Measurements from ENCODE around the gene PDILT.
"Not testable (repeated sequence)": the region's sequence is repeated elsewhere in the genome, so short reads cannot be mapped to it uniquely, and the experiment has no call there.

The PDILT gene, protein sequence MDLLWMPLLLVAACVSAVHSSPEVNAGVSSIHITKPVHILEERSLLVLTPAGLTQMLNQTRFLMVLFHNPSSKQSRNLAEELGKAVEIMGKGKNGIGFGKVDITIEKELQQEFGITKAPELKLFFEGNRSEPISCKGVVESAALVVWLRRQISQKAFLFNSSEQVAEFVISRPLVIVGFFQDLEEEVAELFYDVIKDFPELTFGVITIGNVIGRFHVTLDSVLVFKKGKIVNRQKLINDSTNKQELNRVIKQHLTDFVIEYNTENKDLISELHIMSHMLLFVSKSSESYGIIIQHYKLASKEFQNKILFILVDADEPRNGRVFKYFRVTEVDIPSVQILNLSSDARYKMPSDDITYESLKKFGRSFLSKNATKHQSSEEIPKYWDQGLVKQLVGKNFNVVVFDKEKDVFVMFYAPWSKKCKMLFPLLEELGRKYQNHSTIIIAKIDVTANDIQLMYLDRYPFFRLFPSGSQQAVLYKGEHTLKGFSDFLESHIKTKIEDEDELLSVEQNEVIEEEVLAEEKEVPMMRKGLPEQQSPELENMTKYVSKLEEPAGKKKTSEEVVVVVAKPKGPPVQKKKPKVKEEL

DNA sequence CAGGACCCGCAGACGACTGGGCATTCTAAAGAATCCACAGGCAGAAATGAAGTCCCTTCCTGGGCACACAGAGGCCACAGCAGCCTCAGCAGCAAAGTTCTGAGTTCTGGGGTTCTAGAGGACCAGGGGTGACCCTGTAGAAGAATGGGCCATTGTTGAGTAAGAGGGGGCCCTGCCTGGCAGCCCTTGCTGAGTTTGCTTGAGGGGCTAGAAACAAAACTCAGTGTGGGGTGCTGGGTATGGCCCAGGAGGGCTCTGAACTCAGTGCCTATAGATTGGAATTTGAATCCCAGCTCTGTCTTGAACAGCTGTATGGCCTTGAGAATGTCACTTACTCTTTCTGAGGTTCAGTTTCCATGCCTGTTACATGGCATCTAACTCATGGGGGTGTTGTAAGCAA is at the start of gene PDILT:
Gene PDILT, minus strand, starts transcription at position 101 of the 400 bp plus-strand sequence. CDS start 5,437 bp downstream, outside the sequence.
- no peak for DNase-seq (ENCODE audit: low read depth)

DNA sequence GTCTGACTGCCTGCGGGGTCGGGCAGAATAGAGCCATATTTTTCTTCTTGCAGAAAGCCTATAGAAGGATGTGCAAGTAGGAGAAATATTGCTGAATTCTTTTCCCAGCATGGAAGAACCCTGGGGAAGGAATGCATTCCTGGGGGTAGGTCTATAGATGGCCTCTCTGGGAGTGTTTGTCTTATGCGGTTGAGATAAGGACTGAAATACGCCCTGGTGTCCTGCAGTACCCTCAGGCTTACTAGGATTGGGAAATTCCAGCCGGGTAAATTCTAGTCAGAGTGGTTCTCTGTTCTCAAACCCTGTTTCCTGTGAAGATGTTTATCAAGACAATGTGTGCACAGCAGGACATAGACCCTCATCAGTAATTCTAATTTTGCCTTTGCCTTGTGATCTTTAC is 49.1 kb upstream of the PDILT start:
- DNase-seq (ENCODE audit: low read depth), result not testable (repeated sequence)

DNA sequence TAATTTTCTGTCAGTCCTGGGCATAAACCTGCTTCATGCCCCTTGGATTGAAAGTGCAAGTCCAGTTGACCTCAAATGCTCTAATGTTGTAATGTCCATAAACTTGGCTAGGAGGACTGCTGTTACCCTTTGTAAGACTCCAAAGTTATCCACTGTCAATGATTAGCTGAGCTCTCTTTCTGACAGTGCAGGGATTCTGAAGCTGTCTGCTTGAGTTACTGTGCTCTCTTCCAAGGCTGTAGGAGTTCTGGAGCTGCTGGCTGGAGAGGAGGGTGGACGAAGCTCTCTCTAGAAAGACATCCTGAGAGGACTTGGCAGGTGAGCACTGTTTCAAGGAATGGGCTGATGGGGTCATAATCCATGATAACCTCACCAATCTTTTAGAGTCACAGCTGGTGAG is 46.8 kb upstream of the PDILT start, which contains the start of gene ACSM2A:
Gene ACSM2A, plus strand, starts transcription at position 158 of the 400 bp plus-strand sequence. CDS start 8,594 bp downstream, outside the sequence.
- not testable (repeated sequence) for DNase-seq (ENCODE audit: low read depth)

DNA sequence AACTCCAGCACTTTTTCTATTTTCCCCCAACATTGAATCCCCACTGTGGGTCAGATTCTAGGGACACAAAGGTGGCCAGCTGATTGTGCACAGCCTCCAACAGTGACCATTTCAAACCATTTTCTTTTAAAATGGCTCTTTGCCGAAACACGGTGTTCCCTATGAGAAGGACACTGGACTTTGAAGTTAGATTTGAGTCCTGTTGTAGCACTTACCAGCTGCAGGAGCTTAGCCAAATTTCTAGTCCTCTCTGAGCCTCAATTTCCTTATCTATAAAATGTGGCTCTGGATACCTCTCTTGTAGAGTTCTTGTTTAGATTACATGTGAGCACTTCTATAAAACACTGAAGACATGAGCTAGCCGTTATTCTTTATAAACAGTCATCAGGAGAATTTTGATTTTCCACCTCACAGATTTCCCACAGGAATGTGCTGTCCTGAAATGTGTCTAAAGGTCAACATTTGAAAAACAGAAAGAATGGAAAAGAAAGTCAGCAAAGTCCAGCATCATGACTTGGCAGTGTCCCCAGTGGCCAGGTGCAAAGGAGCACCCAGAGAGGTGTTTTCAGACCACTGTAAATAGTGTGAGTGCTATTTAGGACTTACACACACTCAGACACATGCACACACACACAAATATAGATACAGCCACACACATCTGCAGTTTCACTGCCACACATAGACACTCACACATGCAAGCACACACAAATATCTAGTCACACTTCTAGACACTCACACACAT is 42.3 kb upstream of the PDILT start:
- DNase-seq (ENCODE audit: low read depth), result not testable (repeated sequence)

DNA sequence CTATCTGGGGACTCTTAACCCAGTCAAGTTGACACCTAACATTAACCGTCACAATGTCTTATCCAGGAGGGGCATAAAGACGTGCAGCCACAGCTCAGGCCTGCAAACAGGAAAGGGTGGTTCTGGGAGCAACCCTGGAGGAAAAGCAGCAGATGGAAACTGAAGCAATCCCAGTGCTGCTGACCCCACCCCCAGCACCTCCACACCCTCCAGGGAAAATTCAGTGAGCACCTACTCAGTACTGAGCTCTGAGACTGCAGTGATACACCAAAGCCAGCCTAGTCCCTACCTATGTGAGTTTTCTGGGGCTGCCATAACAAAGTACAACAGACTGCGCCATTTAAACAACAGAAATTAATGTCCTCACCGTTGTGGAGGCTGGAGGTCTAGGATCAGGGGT is 37.3 kb upstream of the PDILT start:
- DNase-seq (ENCODE audit: low read depth), result not testable (repeated sequence)

DNA sequence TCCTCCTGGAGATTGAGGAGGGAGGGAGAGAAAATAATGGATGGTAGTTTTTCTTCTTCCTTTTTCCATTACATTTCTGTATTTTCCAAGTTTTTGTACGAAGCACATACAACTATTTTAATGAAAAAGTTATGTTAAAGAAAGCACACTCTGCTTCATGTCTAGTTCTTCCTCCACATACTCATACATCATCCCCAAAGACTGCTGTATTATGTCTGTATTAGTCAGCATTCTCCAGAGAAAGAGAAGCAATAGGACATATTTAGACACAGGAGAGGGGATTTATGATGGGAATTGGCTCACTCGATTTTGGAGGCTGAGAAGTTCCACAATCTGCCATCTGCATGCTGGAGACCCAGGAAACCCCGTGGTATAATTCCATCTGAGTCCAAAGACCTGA is 36.7 kb upstream of the PDILT start:
- DNase-seq (ENCODE audit: low read depth), result no peak

DNA sequence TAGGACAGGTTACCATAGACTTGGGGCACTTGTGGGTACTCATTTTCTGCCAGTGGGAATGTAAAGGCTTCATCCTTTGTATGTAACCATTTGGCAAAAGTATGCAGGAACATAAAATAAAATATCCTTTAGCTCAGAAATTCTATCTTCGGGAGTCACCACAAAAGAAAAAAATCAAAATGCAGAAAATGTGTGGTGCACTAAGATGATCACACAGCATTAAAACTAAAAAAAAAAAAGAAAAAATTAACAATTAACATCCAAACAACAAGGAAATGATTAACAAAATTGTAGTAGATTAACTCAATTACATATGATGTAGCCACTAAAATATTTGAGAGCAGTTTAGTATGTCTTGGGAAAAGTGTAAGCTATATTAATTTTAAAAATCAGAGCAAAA is 36.2 kb upstream of the PDILT start:
- not testable (repeated sequence) for DNase-seq (ENCODE audit: low read depth)

DNA sequence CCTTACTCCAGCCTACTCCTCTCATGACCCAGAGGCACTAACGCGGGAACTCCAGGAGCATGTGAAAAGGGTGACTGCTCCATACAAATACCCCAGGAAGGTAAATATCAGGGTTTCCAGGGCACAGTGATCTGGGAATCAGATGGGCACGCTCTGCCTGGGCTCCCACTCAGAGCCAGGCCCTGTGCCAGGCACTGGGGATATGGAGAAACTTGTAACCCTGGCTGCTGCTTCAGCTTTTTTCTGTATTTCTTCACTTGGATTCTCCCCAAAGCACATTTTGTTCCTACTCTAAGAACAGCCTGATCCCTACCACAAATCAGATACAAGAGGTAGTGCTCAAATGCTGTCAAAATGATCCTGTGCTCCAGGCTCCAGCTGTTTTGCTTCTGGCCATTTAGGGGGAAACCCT is 35.3 kb upstream of the PDILT start:
- DNase-seq (ENCODE audit: low read depth), result not testable (repeated sequence)

DNA sequence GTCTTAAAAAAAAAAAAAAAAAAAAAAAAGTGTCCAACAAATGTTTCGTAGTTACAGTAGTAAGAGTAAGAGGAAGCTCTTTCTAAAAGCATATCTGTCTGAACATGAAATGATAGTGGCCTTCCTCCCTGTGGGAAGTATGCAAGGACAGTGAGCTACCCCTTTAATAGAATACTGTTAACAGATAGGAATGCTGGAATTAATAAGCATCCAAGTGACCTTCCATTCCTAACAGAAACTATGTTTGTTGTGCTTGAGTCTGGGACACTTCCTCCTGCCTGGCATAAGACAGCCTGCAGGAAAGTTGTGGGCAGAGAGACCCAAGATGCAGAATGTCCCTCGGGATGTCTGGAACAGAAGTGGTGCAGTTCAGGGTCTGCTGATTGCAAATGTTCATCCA is 34.4 kb upstream of the PDILT start:
- not testable (repeated sequence) for DNase-seq (ENCODE audit: low read depth)

DNA sequence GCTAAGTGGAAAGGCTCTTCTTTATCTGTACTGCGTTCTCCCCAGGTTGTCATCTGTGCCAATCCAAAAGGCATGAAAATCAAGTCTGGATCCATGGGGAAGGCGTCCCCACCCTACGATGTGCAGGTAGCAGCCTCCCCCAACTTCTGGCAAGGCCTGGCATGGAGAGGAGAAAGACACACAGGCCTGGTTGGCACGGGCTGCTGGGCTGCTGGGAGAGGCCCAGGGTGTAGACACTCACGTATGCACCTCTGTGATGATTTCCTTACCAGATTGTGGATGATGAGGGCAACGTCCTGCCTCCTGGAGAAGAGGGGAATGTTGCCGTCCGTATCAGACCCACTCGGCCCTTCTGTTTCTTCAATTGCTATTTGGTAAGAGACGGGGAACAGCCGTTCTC is 26.4 kb upstream of the PDILT start:
- no peak for DNase-seq (ENCODE audit: low read depth)

DNA sequence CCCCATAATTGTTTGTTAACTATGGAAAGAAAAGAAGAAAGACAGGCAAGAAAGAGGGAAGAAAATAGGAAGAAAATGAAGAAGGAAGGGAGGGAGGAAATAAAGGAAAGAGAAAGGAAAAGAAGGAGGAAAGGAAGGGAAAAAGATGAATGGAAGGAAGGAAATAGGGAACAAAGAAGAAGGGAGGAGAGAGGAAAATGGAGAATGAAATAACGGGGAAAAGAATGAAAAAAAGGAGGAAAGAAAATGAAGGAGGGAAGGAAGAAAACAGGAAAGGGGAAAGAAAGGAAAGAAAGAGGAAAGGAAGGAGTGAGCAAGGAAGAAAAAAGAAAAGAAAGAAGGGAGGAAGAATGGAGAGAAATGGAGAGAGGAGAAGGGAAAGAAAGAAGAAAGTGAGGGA is 25.9 kb upstream of the PDILT start:
- DNase-seq (ENCODE audit: low read depth), result not testable (repeated sequence)

DNA sequence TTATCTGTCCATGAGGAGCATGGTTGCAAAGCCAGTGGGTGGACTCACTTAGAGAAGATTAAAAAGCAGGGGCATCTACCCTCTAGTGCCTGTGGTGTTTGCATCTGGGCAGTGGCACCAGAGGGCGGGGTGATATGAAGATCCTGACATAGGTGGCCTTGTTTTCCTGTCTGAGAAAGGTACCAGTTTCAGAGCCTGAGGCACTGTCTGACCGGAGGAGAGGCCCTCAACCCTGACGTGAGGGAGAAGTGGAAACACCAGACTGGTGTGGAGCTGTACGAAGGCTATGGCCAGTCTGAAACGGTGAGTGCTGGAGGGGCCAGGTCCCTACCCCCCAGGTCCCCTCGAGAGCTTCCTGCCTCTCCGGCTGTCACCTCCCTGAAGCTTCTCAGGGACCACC is 25.0 kb upstream of the PDILT start:
- not testable (repeated sequence) for DNase-seq (ENCODE audit: low read depth)

DNA sequence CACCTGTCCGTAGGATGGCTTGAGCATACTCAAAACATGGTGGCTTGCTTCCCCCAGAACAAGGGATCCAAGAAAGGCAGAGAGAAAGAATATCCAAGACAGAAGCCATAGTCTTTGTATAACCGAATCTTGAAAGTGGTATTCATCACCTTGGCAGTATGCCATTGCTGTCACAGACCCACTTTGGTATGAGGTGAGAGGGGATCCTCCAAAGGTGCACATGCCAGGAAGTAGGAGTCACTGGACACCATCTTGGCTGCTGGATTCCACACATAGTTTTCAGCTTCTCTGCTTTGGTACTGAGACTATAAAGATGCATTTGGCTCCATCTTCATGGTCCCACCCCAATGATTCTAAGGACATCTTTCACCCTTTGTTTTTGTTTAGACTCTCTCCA is 22.9 kb upstream of the PDILT start:
- not testable (repeated sequence) for DNase-seq (ENCODE audit: low read depth)

DNA sequence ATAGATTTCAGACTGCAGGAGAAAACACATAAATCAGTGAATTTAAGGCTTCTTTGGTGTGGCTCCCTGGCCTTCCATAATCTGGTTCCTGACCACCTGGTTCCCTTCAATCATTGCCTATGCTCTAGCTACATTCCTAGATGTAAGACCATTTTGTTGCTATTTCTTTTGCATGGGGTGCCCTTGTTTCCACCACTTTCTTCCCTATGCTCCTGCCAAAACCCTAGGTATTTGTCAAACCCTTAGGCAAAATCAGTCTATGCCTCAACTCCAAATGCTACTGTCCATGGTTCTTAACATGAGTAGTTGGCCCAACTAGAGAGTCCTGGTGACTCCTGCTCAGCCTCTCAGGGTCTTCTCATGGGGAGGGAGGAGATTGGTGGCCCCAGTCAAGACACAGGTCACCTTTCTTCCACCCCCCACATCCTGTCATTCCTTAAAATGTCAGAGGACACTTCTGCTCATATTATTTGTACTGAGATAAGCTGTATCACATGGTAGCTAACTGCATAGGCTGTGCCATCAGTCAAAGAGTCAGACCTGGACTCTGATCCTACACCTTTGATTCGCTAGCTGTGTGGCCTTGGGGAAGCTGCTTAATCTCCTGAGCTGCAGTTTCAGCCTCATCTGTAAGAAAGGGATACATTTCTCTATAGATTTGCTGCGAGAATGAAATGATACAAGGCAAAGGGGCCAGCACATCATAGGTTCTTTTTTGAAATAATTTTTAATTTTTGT is 19.8 kb upstream of the PDILT start:
- no peak for DNase-seq (ENCODE audit: low read depth)

DNA sequence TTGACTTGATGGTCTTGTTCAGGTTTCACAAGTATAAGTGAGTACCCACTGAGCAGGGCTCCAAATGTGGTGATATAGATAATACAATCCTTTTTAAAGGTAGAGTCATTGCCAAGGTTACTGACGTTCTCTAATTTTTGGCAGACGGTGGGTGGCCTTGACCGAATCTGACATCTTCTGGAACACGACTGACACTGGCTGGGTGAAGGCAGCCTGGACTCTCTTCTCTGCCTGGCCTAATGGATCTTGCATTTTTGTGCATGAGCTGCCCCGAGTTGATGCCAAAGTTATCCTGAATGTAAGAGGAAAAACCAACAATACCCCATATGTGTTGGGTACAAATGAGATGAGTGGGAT is 19.2 kb upstream of the PDILT start:
- not testable (repeated sequence) for DNase-seq (ENCODE audit: low read depth)

DNA sequence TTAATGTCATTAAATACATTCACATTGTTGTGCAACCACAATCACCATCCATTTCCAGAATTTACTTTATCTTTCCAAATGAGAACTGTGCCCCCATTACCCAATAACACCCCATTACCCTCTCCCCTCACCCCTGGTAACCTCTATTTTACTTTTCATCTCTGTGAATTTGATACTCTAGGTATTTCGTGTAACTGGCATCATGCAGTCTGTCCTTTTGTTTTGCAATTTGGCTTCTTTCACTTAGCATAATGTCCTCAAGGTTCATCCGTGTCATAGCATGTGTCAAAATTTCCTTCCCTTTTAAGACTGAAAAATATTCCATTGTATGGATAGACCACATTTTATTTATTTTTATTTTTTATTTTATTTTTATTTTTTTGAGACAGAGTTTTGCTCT is 17.2 kb upstream of the PDILT start:
- DNase-seq (ENCODE audit: low read depth), result not testable (repeated sequence)

DNA sequence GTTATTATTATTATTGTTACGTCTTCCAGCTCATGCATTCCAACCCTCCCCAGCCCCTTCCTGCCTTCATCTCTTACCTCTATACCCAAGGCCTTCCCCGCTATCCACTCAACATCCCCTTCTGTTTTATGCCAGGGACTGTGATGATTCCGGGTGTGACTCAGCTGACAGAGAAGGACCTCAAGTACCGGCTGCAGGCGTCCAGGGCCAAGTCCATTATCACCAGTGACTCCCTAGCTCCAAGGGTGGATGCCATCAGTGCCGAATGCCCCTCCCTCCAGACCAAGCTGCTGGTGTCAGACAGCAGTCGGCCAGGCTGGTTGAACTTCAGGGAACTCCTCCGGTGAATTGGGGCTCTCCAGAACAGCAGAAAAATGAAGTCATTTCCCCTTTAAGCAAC is 14.6 kb upstream of the PDILT start:
- DNase-seq (ENCODE audit: low read depth), result not testable (repeated sequence)

DNA sequence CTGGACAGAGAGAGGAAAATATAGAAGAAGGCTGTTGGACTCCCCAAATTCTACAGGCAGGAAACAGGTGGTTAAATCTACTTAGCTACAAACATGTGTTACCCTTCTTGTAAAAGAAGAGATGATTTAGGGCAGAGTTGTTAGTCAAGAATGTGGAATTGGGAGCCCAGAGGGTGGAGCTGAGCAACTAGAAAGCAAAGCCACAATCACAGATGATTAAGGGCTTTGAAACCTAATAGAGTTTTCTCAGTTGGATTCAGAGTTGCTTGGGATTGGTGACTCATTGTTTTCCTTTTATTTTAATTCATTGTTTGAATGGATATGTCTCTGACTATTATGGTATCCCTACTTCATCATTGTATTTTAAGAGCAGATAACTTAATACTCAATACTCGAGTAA is 11.0 kb upstream of the PDILT start:
- DNase-seq (ENCODE audit: low read depth), result no peak

DNA sequence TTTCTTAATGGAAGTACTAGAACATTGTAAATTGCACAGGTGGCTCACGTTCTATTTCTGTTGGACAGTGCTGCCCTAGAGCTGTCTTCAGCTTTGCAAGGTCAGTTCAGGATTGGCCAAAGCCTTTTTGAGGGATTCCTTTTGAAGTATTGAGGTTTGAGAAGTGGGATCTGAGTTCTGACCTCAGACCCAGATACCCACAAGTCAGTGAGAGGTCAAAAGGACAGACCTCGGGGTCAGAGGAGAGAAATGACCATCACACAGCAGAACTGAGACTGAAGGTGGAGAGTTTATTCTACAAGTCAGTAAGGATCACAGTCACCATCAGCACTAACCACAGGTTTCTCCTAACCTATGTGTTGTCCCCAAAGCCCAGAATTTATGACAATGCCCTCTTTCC is 6.5 kb upstream of the PDILT start:
- DNase-seq (ENCODE audit: low read depth), result no peak

DNA sequence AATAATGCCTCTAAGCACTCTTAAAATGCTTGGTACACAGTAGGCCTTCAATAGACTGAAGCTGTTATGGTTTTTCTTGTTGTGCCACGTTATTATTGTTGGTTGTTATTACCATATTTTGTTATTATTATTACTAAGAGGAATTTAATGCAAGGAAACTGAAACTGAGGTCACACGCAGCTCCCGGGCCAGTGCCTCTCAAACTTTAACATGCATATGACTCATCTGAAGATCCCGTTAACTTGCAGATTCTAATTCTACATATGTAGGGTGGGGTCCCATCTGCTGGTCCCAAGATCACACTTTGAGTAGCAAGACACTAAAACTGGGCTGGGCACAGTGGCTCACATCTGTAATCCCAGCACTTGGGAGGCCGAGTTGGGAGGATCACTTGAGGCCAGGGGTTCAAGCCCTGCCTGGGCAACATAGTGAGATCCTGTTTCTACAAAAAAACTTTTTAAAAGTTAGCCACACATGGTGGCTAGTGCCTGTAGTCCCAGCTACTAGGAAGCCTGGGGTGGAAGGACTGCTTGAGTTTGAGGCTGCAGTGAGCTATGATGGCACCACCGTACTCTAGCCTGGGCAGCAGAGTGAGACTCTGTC is 5.7 kb upstream of the PDILT start:
- no peak for DNase-seq (ENCODE audit: low read depth)

DNA sequence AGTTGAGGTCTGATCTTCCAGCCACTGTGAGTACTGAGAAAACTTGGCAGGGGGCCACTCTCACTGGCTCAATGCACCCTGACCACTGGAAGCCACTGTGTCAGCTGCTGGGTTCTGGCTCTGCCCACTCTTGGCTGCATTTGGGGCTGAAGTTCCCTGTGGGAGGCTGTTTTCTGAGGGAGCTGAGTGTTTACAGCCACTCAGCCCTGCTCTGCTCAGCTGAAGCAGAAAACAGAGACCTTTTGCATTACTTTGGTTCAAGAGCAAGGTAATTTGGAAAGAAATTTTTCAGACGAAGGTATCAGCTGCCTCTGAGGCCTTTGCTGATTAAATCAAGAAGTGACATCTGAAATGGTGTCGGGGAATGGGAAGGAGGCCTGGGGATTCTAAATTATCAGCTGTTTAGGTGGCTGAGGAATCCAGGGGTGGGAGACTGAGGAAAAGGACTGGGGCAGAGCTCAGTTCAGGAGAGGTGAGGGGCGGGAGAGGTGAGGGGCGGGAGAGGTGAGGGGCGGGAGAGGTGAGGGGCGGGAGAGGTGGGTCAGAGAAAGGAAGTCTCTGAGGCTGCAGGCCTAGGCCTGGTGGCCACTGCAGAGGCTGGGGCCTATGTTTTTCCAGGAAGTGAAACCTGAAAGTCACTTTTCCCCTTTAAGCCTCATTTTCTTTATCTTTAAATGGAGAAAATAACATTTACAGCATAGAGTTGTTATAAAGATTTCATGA is 5.0 kb upstream of the PDILT start, which contains the start of gene ACSM5:
Gene ACSM5, plus strand, starts transcription at position 137 of the 723 bp plus-strand sequence. CDS start 1,951 bp downstream, outside the sequence.
- no peak for DNase-seq (ENCODE audit: low read depth)
